Erythroblast (primary cell): Measurements from ENCODE around the gene SORCS1.

Experiments
- GATA1 ChIP-seq: IDR thresholded peaks from 2 replicates; pipeline ENCODE4 v1.6.1; 2011; ENCODE audit warnings: low read depth, mild to moderate bottlenecking, control low read depth, low read length, moderate library complexity
- POLR2A ChIP-seq: IDR thresholded peaks from 2 replicates; pipeline ENCODE4 v1.6.1; 2011; ENCODE audit warnings: mild to moderate bottlenecking, low read length

DNA sequence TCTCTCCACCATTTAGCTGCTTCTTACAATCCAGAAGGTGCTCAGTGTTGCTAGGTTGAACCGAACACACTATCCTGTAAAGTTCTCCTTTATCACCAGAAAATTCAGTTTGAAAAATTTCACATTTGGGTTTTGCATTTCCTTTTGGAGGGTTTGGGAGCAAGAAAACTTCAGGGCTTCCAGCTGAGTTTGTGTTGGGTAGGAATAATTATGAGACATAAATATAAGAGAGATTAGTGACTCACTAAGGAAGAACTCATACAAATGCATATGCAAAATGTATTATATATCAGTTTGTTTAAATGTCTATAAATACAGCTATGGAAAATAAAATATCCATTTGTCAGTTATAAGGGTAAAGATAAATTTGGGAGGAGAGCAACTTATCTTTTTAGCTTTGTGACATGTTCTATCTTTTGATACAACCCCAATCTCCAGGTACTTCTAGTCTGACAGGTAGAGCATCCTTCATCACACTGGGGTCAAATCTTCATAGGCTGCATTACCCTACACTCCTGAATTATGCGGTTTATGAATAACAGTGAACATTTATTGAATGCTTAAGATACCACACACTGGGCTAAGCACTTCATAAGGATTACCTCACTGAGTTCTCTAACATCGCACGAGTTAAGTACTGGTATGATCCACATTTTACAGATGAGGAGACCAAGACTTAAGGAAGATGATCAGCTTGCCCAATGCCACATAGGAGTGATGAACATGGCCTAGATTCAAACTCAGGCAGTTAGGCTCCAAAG is 304.4 kb downstream of the SORCS1 start:
- TF ChIP-seq POLR2A, result no peak
- TF ChIP-seq GATA1, result no peak
